HG03571 (cell line): ENCODE results near the gene GBP6.
"Not testable (repeated sequence)": the region's sequence is repeated elsewhere in the genome, so short reads cannot be mapped to it uniquely, and the experiment has no call there.

Experiments used
- ATAC-seq: cut with Tn5 transposase; IDR thresholded peaks from one replicate; pipeline ENCODE4 v1.9.1; 2021; ENCODE audit not compliant: unreplicated experiment

GBP6 gene, protein sequence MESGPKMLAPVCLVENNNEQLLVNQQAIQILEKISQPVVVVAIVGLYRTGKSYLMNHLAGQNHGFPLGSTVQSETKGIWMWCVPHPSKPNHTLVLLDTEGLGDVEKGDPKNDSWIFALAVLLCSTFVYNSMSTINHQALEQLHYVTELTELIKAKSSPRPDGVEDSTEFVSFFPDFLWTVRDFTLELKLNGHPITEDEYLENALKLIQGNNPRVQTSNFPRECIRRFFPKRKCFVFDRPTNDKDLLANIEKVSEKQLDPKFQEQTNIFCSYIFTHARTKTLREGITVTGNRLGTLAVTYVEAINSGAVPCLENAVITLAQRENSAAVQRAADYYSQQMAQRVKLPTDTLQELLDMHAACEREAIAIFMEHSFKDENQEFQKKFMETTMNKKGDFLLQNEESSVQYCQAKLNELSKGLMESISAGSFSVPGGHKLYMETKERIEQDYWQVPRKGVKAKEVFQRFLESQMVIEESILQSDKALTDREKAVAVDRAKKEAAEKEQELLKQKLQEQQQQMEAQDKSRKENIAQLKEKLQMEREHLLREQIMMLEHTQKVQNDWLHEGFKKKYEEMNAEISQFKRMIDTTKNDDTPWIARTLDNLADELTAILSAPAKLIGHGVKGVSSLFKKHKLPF

GRCh38 chr1:89363638-89364536 lies at the start of gene GBP6:
Gene GBP6 (plus strand): TSS chr1:89364059. CDS start chr1:89368552, 4,493 bp downstream.
- ATAC-seq, result peak; percentile 24

DNA sequence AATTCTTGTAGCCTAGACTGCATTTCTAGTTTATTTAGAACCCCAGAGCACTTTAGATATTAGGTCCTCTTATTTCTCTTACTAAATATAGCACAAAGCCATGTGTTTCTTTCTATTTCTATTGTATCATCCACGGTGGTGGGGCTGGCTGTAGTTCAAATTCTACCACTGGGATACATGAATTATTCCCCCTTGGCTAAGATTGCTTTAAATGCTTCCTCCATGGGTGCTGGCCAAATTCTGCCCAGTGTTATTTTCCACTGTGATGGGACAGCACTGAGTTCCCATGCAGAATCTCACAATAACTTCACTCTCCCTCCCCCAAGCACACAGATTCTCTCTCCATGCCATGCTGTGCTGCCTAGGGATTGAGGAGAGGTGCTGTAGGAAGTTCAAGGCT lies 41.5 kb upstream of the GBP6 start:
- ATAC-seq, result no peak

DNA sequence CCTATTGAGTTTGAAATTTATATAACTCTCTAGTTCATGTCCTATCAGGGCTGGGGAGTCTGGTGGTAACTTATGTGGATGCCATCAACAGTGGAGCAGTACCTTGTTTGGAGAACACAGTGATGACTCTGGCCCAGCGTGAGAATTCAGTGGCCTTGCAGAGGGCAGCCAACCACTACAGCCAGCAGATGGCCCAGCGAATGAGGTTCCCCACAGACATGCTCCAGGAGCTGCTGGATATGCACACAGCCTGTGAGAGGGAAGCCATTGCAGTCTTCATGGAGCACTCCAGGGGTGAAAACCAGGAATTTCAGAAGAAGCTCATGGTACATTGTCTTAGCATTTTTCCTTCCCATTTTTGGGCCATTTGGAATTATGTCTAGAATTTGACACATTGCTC lies 32.0 kb upstream of the GBP6 start:
- no peak for ATAC-seq

GRCh38 chr1:89332461-89332860 lies 31.4 kb upstream of the GBP6 start:
- no peak for ATAC-seq

- no peak for ATAC-seq
Observed at GRCh38 chr1:89335486-89335885, 28.4 kb upstream of the GBP6 start.

DNA sequence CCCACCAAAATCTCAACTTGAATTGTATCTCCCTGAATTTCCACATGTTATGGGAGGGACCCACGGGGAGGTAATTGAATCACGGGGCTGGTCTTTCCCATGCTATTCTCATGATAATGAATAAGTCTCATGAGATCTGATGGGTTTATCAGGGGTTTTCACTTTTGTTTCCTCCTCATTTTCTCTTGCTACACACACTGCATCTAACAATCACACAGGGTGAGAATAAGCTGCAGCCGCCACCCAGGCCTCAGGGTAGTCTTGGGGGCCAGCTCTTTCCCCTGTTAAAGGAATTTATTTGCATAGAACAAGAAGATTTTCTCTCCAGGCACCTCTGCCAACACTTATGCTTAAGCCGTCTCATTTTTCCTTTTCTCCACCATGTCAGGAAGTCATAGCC lies 26.0 kb upstream of the GBP6 start:
- no peak for ATAC-seq

GRCh38 chr1:89339039-89339438 lies 24.8 kb upstream of the GBP6 start:
- ATAC-seq, result no peak

- ATAC-seq, result not testable (repeated sequence)
Observed at GRCh38 chr1:89345479-89345878, 18.4 kb upstream of the GBP6 start.

DNA sequence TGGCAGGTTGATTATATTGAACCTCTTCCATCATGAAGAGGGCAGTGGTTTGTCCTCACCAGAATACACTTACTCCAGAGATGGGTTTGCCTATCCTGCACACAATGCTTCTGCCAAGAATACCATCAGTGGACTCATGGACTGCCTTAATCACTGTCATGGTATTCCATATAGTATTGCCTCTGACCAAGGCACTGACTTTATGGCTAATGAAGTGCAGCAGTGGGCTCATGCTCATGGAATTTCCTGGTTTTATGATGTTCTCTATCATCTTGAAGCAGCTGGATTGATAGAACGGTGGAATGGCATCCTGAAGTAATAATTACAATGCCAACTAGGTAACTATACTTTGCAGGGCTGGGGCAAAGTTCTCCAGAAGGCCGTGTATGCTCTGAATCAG lies 16.6 kb upstream of the GBP6 start:
- ATAC-seq, result no peak

- ATAC-seq, result no peak
Observed at GRCh38 chr1:89350298-89350697, 13.6 kb upstream of the GBP6 start.

DNA sequence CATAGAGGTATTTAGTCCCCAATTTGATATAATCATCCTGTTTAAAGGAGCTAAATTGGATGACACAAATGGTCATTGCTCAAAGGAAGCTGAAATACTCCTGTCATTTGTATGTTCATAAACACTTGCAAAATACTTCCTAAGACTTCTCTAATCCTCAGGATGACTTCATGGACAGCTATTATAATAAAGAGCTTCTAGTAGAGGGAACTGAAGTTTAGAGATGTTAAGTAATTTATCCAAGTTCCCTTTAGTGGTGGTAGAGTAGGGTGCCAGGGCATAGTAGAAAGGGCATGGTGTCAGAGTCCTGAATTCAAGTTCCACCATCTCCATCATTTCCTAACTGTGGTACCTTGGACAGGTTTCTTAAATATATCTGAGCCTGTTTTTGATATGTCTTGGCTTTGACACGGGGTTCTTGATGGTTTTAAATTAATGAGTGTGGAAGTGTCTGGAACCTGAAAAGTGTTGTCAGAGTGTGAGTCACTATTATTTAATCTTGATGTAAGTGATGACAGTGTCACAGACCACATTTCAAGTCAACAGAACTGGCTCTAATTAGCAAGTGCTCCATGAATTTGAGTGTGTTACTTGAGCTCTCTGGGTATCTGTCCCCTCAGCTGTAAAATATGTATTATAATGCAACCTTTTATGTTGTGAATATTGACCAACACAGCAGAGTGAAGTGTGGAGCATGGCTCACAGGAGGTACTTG lies 12.1 kb upstream of the GBP6 start:
- no peak for ATAC-seq

DNA sequence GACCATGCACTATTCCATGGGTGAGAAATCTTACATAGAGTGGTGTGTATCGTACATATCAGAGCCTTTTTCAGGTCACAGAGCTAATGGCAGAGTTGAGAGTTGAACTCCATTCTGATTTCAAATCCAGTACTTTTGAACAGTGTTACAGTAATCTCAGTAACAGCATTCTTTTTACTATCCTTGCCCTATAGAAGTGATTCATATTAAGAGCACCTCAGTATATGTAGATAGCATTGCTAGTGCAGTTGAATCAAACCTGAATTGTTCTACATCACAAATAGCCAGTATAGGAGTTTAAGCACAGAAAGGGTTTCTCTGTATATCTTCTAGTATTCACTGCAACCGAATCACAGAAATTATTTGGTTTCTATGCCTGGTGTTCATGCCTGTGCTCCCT lies 11.4 kb upstream of the GBP6 start:
- no peak for ATAC-seq

DNA sequence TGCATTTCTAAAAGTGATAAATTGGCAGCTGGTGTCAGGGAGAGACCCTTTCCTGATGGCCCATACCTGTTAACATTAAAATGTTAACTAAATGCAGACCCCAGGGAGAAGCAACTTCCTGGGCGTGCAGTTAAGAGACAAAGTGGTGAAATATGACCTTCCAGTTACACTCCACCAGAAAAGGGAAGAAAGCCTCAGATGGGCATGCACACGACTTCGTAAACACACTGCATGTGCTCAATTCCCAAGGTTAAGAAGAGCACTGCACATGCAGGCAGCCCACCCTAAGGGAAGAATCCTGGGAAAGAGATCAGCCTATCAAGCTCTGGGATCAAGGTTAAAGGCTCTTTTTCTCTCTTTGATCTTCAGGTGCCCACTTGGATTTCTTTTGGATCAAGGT lies 9.7 kb upstream of the GBP6 start:
- no peak for ATAC-seq

GRCh38 chr1:89355056-89355455 lies 8.8 kb upstream of the GBP6 start:
- ATAC-seq, result no peak

DNA sequence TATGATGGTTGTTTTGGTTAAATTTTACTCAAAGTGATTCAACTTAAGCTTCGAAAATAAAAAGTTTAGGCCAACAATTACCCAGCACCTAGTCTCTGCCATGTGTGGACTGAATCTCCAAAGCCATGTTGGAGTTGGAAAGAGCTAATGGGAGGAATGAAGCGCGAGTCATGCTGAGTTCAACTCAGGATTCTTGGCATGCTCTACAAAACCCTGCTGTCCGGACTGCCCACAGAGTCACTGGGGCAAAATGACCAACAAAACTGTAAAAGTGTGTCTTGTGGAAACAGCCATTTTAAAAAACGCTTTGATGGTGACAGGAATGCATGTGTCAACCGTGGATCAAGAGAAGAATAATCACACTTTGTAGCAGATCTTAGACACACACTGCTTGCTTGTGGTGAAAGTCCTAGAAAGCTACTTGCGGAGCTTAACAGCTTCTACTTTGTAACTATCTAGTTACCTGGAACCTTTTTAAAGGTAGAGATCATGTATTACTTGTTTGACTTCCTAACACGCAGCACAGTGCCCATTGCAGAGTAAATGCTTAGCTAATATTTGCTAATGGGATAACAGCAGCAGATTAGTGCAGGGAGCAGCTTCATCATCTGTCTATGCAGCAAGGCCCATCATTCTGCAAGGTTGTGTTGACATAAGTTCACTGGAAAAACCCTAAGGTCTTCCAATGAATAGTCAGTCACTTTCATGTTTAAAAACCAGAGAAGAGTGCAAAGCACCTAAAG lies 7.0 kb upstream of the GBP6 start:
- no peak for ATAC-seq

GRCh38 chr1:89358287-89358893 lies 5.5 kb upstream of the GBP6 start:
- peak; percentile 64 for ATAC-seq

- ATAC-seq, result no peak
Observed at GRCh38 chr1:89360716-89361115, 3.1 kb upstream of the GBP6 start.

GRCh38 chr1:89361681-89362080 lies 2.2 kb upstream of the GBP6 start:
- ATAC-seq, result no peak

DNA sequence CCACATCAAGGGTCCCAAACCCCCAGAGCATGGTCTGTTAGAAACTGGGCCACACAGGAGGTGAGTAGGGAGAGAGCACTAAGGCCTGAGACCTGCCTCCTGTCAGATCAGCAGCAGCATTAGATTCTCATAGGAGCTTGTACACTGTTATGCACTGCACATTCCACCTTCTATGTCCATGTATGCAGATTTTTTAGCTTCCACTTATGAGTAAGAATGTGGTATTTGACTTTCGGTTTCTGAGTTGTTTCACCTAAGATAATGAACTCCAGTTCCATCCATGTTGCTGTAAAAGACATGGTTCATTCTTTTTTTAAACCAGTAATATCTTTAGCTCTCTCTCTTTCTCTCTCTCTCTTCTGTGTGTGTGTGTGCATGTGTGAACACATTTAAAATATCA lies 663 bp upstream of the GBP6 start:
- ATAC-seq, result peak; percentile 96
